ENCODE results near the gene DUS3L. TPM values are rescaled to one million over a fixed set of nuclear protein-coding genes. Genes with fewer than 3 reads are reported as not detected.

The DUS3L gene
- total and polyA plus RNA-seq, 2 of the 8 experiments (the other 6 are each of a cell fraction or from before 2014, with no cell fraction given): 37.6 to 39.1 TPM

- Histone ChIP-seq H2BK15ac (ENCODE audit: low read length) (no peak overlapping the region), H4K20me1 (replicated peaks in 1 of 2; ENCODE audit: control insufficient read depth in 1 of 2, insufficient read depth in 2 of 2, low read length in 2 of 2) (peaks cover 0 to 6% of the 10 kb centered on the region in 2 experiments), H4K91ac (replicated peaks; ENCODE audit: insufficient read length, low read length) (no peak overlapping the region), H2BK5ac (ENCODE audit: low read depth, low read length) (no peak overlapping the region), H3K23ac (ENCODE audit: insufficient read length) (no peak overlapping the region), H3K56ac (replicated peaks; ENCODE audit: insufficient read length, low read depth, low read length) (no peak overlapping the region), H3K27me3 (replicated peaks in 1 of 4; ENCODE audit: control insufficient read depth in 3 of 4, extremely low read depth in 1 of 4, insufficient read depth in 3 of 4, low read length in 3 of 4) (peaks cover 0 to 1% (median 0%) of the 10 kb centered on the region in 4 experiments; a peak in 1 of 7 replicates), H3K4ac (replicated peaks; ENCODE audit: insufficient read length, low read depth, low read length) (no peak overlapping the region), H2BK20ac (ENCODE audit: low read length) (no peak overlapping the region), H4K5ac (ENCODE audit: insufficient read length, low read depth, low read length) (no peak overlapping the region), H3K27ac (ENCODE audit: low read depth, low read length) (no peak overlapping the region), H3K9me3 (ENCODE audit: insufficient read depth in 2 of 2, low read depth in 1 of 2, low read length in 1 of 2) (no peaks in the 10 kb centered on the region), H3K79me1 (ENCODE audit: low read depth, low read length) (peaks cover 4% of the 10 kb centered on the region; the same call in 1 of the 2 replicates), H2AK5ac (ENCODE audit: low read depth, low read length) (no peak overlapping the region), H4K8ac (ENCODE audit: extremely low read depth, insufficient read depth, low read length) (no peak overlapping the region; the same call in 1 of the 2 replicates), H3K18ac (ENCODE audit: extremely low read depth, low read length) (no peak overlapping the region), H3K36me3 (ENCODE audit: control insufficient read depth in 2 of 4, insufficient read depth in 4 of 4, low read length in 3 of 4) (no peaks in the 10 kb centered on the region), H3K79me2 (ENCODE audit: control insufficient read depth in 1 of 2, insufficient read depth in 2 of 2, low read length in 2 of 2) (no peaks in the 10 kb centered on the region; a peak in 1 of 4 replicates), H3K23me2 (ENCODE audit: low read depth, low read length) (peaks cover 4% of the 10 kb centered on the region; the same call in 1 of the 2 replicates), H2BK12ac (ENCODE audit: low read depth, low read length) (no peak overlapping the region), H3K4me3 (ENCODE audit: extremely low read depth in 1 of 4, insufficient read depth in 2 of 4, low read depth in 3 of 4, low read length in 4 of 4) (no peak overlapping the region), H3K4me2 (ENCODE audit: insufficient read depth in 1 of 2, low read depth in 2 of 2, low read length in 2 of 2) (no peak overlapping the region), H3K14ac (ENCODE audit: insufficient read length) (no peak overlapping the region), H2AFZ (ENCODE audit: low read length) (no peak overlapping the region), H3K9ac (replicated peaks in 1 of 4; ENCODE audit: extremely low read depth in 1 of 4, low read depth in 3 of 4, low read length in 3 of 4) (no peak overlapping the region), H3K4me1 (replicated peaks in 1 of 4; ENCODE audit: control insufficient read depth in 3 of 4, insufficient read depth in 4 of 4, low read length in 3 of 4) (peaks cover 0 to 5% (median 3%) of the 10 kb centered on the region in 4 experiments; a peak in 3 of 7 replicates), H2BK120ac (replicated peaks; ENCODE audit: low read depth, low read length) (no peak overlapping the region)
- ChIA-PET POLR2A (ENCODE audit: partially characterized antibody) (interaction anchor here (0.7 to 2.5 kb wide), 2 partner anchors 14 to 19 kb away, joined by 4 to 6 read pairs; no protein-coding TSS in a partner anchor), CTCF (ENCODE audit: partially characterized antibody) (interaction anchor here (0.6 to 4.5 kb wide), 7 partner anchors 13 to 175 kb away, joined by 3 to 32 read pairs (median 4); no protein-coding TSS in a partner anchor)
- no peak for FAIRE-seq
- no peak for DNase-seq (ENCODE audit: low read depth in 1 of 2, low spot score in 2 of 2)
- WGBS, 2 experiments (ENCODE audit: extremely low coverage in 1 of 2, insufficient coverage in 1 of 2, insufficient read length in 1 of 2, insufficient replicate concordance in 2 of 2, low coverage in 1 of 2, low lambda C conversion rate in 2 of 2, missing lambda C conversion rate in 1 of 2): 90% methylated on average over 10 of the region's 10 CpGs; no CpG with 5 or more reads in 1 of the 2 experiments
- TF ChIP-seq YY1 (IDR thresholded peaks at IDR 0.05; ENCODE audit: low read depth, low read length) (no peak), SAP30 (IDR thresholded peaks at IDR 0.05; ENCODE audit: insufficient read depth, insufficient replicate concordance, low read length) (no peak), KDM4A (IDR thresholded peaks at IDR 0.05; ENCODE audit: low read depth, low read length, severe bottlenecking) (no peak), TAF1 (IDR thresholded peaks at IDR 0.05; ENCODE audit: low read depth, low read length) (no peak), ASH2L (IDR thresholded peaks at IDR 0.05; ENCODE audit: low read length) (no peak), CHD1 (IDR thresholded peaks at IDR 0.05; ENCODE audit: low read depth, low read length) (no peak), RNF2 (IDR thresholded peaks at IDR 0.05; ENCODE audit: borderline replicate concordance, low read depth, low read length, missing control alignments, poor library complexity, severe bottlenecking) (no peak), BCL11A (IDR thresholded peaks at IDR 0.05; ENCODE audit: low read depth in 2 of 2, low read length in 2 of 2) (no peak), RAD21 (IDR thresholded peaks at IDR 0.05 in 1 of 2, conservative IDR thresholded peaks at IDR 0.05 in 1 of 2; ENCODE audit: low read depth in 2 of 2, low read length in 2 of 2) (no peak), TBP (IDR thresholded peaks at IDR 0.05; ENCODE audit: low read depth, low read length) (no peak), CBX5 (IDR thresholded peaks at IDR 0.05; ENCODE audit: low read depth, low read length) (no peak)
- TF ChIP-seq, protein P1, sequence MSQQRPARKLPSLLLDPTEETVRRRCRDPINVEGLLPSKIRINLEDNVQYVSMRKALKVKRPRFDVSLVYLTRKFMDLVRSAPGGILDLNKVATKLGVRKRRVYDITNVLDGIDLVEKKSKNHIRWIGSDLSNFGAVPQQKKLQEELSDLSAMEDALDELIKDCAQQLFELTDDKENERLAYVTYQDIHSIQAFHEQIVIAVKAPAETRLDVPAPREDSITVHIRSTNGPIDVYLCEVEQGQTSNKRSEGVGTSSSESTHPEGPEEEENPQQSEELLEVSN (IDR thresholded peaks at IDR 0.05): no peak
Observed at GRCh38 chr19:5809469-5809868, 18.5 kb upstream of the DUS3L start.
